GM18873 (cell line): ENCODE data around the gene COMT.

Experiments used
- ATAC-seq: cut with Tn5 transposase; IDR thresholded peaks from one replicate; pipeline ENCODE4 v1.9.1; 2021; ENCODE audit warnings: mild to moderate bottlenecking, moderate library complexity, moderate number of reproducible peaks; ENCODE audit not compliant: unreplicated experiment, low FRiP score

COMT gene

GRCh38 chr22:19990609-19991394 is 49.2 kb downstream of the COMT start:
- no peak for ATAC-seq

DNA sequence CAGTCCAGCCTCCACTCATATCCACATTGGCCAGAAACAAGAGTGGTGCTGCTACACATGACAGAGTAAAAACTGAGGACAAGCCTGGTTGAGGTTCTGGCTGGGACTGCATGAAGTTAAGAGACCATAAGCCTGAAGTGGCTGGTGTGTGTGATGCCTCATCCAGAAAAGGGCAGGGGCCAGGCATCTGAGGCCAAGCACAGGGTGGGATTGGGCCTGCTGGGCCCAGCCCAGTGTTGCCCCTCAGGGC is 49.7 kb downstream of the COMT start:
- ATAC-seq, result no peak

- ATAC-seq, result no peak
Observed at GRCh38 chr22:19991645-19992451, 50.3 kb downstream of the COMT start.

DNA sequence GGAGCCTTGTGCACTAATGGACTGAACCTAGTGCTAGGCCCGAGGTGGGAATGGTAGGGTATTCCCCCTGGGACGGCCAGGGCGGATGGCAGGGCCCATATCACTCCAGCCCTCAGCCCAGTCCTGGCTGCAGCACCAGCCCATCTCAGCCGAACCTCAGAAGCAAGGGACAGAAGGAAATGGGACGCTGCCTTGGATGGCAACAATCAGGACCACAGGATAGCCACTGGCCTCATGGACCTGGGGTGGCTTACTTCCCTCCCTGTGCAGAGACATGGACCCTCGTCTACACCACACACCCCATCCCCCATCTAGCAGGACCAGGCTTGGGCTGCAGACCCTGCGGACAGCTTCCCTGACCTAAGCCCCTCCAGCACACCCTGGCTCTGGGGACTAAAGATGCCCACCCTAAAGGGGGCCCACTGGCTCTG is 50.9 kb downstream of the COMT start:
- no peak for ATAC-seq

- ATAC-seq, result no peak
Observed at GRCh38 chr22:19992921-19993355, 51.4 kb downstream of the COMT start.

DNA sequence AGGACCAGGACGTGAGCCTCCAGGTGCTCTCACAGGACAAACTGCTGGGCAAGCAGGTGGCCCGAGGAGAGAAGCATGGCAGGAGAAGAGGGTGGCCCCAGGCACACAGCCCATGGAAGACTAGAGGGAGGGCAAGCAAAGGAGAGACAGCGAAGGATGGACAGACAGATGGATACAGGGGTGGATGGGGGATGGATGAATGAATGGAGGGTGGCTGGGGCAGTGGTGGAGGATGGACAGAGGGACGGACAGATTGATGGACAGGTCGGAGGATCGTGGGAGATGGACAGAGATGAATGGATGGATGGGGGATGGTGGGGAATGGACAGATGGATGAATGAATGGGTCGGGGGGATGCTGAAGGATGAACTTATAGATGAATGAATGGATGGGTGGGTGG is 52.4 kb downstream of the COMT start:
- no peak for ATAC-seq

GRCh38 chr22:19994851-19995610 is 53.5 kb downstream of the COMT start:
- no peak for ATAC-seq

GRCh38 chr22:19995611-19996339 is 54.2 kb downstream of the COMT start:
- no peak for ATAC-seq

GRCh38 chr22:19996694-19997384 is 55.3 kb downstream of the COMT start:
- ATAC-seq, result no peak

DNA sequence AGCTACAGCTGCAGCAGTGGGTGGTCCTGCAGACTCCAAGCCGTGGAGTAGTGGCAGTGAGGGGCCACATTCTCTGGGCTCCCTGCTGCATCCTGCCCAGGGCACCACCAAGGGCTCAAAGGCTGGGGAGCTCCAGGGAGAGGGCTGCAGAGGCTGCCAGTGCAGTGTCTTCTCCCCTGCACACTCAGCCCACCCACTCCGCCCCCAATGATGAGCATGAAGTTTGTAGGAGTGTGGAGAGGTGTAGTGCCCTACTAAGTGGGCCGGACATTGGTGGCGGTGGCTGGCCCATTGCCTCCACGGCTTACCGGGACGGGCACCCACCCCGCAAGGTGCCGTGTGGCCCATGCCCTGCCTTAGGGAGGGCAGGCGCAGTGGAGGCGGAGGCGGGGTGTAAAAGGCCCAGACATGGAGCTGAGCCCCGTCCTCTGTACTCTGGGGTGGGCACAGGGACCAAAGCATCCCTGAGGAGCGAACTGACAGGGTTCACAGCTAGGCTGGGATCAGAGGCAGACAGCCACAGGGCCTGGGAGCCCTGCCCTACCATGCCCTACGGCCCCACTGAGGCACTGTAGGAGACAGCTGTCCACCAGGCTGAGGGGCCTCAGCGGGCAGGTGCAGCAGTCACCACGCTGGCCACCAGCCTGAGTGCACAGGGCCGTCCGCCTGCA is 56.1 kb downstream of the COMT start:
- no peak for ATAC-seq

DNA sequence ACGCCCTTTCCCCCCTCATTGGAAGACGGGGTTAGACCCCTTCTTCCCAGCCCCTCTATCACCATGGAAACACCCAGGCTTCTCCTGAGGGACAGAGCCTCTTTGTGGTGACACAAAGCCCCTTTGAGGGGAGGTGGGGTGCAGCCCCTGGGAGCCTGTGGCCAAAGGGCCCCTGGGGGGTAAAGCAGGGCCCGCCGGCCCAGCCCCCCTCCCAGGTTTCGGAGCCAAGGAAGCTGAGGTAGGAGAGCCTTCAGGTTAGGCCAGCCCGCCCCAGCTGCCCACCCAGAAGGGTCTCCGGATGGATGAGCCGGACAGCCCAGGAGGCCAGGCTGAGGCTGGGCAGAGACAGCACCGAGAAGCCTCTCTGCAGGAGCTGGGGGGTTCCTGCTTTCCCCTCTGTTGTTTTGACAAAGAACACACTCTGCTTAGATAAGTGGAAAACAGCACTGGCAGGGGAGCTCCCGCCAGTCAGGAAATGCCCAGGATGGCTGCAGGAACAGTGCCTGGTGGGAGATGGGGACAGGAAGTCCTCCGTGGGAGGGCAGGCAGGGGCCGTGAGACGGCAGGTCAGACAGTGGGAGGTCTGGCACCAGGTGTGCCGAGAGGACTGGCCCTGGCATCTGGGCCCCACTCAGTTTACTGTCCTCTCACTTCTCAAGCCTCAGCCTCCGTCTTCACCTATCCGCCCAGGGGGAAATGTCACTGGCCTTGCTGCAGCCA is 56.8 kb downstream of the COMT start:
- ATAC-seq, result no peak

DNA sequence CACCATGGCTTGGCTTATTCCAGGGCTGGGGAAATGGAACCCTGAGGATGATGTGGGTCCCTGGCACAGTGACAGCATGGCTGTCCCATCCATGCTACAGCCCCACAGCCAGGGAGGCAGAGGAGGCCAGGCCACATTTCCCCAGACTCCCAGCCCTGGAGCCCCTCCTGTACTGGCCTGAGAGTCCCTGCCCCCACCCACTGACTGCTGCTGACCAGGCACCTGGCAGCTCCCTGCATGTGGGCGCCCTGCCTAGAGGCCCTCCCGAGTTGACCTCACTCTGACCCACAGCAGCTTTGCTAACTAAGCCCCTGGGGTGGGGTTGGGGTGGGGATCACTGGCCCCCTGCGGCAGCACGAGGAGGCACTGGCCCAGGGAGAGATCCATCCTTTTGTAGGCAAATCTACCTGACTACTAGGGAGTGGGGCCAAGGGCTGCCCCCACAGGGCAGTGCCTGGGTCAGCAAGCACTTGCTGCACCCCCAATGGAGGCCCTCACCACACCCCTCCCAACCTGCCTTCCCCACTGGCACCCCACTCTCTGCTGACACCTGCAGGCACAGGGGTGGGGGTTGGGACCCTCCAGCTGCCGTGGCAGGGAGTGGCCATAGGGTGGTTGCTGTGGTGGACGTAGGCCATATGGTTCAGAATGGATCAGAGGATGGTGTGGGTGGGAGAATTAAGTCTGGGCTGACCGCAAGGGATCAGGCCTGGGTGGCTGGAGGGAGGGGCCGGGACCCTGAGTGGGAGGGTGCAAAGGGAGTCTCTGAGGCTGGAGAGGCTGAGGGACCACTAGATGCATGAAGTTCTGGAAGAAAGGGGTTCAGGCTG is 57.6 kb downstream of the COMT start:
- no peak for ATAC-seq

DNA sequence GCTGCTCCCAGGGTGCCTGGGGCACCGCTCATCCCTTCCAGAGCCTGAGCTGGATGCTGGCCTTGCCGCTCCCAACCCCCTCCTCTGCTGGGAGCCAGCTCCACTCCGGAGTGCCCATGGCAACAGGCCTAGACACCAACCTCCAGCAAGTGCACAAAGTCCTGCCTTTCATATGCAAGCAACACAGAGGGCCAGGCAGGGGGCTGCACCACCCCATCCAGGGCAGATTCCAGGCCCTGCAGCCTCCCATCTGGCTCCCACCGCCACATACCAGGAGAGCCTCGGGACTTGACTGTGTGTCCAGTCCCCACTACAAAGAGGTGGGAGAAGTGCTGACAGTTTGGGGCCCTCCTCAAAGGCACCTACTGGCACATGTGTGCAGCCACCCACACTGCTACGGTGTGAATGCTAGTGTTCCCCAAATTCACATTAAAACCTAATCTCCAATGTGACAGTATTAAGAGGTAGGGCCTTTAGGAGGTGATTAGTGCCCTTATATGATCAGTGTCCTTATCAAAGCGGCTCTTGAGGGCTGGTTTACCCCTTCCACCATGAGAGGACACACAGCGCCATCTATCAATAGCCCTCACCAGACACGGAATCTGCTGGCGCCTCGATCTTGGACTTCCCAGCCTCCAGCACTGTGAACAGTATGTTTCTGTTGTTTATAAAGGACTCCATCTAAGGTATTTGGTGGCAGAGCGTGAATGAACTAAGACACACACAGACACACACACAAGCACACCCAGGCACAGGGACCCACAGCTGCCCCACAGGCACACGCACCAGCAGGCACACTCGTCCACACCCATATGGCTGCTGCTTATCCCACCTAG is 58.9 kb downstream of the COMT start:
- no peak for ATAC-seq

DNA sequence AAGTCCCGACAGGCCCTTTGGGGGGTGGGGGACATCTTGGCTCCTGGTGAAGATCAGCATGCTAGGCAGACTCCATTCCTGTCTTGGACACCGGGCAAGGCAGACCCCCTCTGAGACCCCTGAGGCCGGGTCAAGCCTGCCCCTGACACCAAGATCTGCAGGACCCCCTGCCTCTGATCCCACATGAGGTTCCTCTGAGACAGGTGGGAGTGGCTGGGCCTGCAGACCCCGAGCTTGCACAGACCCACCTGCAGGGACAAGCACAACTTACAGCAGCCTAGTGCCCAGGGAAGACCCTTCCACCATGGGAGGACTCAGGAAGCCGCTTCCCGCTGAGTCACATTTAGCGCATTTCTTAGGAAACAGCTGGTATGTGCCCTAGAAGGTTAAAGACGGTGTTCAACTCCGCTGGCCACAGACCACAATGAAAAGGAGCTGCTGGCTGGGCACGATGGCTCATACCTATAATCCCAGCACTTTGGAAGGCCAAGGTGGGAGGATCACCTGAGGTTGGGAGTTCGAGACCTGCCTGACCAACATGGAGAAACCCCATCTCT is 59.6 kb downstream of the COMT start:
- no peak for ATAC-seq

DNA sequence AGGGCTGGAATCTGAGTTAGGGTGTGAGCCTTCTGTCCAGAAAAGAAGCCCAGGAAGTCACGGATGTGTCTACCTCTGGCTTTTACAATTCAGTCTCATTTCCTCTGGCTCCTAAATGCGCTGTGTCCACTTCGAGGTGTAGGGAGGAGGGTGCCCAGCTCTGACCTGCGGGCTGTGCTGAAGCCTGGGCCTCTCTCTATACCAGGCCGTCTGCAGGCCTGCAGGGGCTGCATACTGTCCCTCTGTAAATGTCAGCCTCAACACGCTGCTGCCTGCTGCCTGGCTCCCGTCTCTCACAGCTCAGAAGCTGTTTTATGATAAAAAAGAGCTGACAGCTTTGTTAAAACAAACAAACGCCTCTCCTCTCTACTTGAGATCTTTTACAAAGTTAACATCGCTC is 60.6 kb downstream of the COMT start:
- ATAC-seq, result no peak

- no peak for ATAC-seq
Observed at GRCh38 chr22:20002636-20003035, 61.1 kb downstream of the COMT start.

GRCh38 chr22:20003304-20003703 is 61.7 kb downstream of the COMT start:
- no peak for ATAC-seq
